ENCODE results near the gene PRSS36. TPM values are rescaled to one million over a fixed set of nuclear protein-coding genes. Genes with fewer than 3 reads are reported as not detected.

PRSS36 gene
- total RNA-seq, 4 donors from 2014 or later: 1.0 to 8.1 (median 3.7) TPM; not detected in 1

DNA sequence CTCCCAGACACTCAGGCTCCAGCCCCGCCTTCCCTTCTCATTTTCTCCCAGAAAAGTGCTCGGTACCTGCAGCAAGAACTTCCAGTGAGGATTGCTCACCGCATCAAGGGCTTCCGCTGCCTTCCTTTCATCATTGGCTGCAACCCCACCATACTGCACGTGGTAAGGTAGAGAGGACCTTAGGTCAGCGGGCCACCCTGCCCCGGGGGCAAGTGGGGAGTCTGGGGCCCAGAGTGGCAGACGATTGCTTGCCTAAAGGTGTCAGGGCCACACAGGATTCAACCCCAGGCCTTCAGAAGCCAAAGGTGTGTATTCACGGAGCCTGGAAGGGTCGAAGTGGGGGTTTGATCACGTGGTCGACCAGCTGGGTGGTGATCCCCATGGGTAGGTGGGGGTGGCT lies 40.2 kb downstream of the PRSS36 start:
- H3K27me3 ChIP-seq: no peaks in the 10 kb centered on the region
- no peak for DNase-seq
- in situ Hi-C loops (cut with MboI; ENCODE audit: low sequenced_read_pairs in 4 of 4): loop anchor here in 1 of 4 donors (10.0 kb wide), 1 partner anchor 335 kb away; the partner anchor contains the start of gene ZNF843
- peak overlapping the region; percentile 85 to 100 (median 97) for H3K27ac ChIP-seq
- intact Hi-C loops (cut with DNase I; ENCODE audit: low total_unique reads): loop anchor here (5.0 kb wide), 1 partner anchor 348 kb away; the partner anchor contains the start of gene ARMC5
- ATAC-seq: no peak
- TF ChIP-seq POLR2A (IDR thresholded peaks at IDR 0.05): no peak
- H3K4me1 ChIP-seq: peaks cover 42 to 50% of the 10 kb centered on the region in 2 donors
- H3K9me3 ChIP-seq: no peaks in the 10 kb centered on the region
- peaks cover 0 to 31% of the 10 kb centered on the region in 2 donors for H3K36me3 ChIP-seq
- H3K4me3 ChIP-seq: peak overlapping the region in 1 of 4 donors; percentile 74

DNA sequence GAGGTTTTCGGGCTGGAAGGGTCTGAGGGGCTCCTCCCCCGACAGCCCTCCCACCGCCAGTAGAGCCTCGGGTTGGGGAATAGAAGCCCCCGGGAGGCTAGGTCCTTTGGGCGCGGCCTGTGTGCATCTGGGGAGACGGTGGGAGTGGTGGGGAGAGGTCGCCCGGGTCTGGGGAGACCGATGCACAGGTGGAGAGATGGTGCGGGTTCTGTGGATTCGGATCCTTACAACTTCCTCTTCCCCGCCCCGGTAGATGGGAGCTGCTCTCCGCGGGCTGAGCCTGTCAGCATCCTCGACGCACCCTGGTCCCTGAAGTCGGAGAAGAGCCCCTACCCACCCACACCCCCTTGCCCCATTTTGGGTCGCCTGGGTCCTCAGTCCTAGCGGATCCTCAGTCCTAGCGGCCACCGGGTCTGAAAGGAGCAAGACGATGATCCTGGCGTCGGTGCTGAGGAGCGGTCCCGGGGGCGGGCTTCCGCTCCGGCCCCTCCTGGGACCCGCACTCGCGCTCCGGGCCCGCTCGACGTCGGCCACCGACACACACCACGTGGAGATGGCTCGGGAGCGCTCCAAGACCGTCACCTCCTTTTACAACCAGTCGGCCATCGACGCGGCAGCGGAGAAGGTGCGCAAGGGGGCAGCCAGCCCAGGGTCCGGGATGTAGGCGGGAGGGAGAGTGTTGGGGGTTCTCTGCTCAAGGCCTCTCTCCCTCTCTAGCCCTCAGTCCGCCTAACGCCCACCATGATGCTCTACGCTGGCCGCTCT lies 40.9 kb downstream of the PRSS36 start:
- intact Hi-C loops (cut with DNase I; ENCODE audit: low total_unique reads) (loop anchor here (5.0 kb wide), 1 partner anchor 348 kb away; the partner anchor contains the start of gene ARMC5), in situ Hi-C loops (cut with MboI; ENCODE audit: low sequenced_read_pairs in 4 of 4) (loop anchor here in 1 of 4 donors (10.0 kb wide), 1 partner anchor 336 kb away; the partner anchor contains the start of gene ZNF843)
- ATAC-seq (no peak), DNase-seq (no peak)
- Histone ChIP-seq H3K27me3 (no peaks in the 10 kb centered on the region), H3K36me3 (peaks cover 0 to 31% of the 10 kb centered on the region in 2 donors), H3K4me3 (peak overlapping the region; percentile 74 to 98 (median 92)), H3K9me3 (no peaks in the 10 kb centered on the region), H3K27ac (peak overlapping the region; percentile 85 to 100 (median 97)), H3K4me1 (peaks cover 42 to 50% of the 10 kb centered on the region in 2 donors)
- TF ChIP-seq, protein P1, sequence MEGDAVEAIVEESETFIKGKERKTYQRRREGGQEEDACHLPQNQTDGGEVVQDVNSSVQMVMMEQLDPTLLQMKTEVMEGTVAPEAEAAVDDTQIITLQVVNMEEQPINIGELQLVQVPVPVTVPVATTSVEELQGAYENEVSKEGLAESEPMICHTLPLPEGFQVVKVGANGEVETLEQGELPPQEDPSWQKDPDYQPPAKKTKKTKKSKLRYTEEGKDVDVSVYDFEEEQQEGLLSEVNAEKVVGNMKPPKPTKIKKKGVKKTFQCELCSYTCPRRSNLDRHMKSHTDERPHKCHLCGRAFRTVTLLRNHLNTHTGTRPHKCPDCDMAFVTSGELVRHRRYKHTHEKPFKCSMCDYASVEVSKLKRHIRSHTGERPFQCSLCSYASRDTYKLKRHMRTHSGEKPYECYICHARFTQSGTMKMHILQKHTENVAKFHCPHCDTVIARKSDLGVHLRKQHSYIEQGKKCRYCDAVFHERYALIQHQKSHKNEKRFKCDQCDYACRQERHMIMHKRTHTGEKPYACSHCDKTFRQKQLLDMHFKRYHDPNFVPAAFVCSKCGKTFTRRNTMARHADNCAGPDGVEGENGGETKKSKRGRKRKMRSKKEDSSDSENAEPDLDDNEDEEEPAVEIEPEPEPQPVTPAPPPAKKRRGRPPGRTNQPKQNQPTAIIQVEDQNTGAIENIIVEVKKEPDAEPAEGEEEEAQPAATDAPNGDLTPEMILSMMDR (IDR thresholded peaks at IDR 0.05 in 4 of 5, conservative IDR thresholded peaks at IDR 0.05 in 1 of 5): no peak

DNA sequence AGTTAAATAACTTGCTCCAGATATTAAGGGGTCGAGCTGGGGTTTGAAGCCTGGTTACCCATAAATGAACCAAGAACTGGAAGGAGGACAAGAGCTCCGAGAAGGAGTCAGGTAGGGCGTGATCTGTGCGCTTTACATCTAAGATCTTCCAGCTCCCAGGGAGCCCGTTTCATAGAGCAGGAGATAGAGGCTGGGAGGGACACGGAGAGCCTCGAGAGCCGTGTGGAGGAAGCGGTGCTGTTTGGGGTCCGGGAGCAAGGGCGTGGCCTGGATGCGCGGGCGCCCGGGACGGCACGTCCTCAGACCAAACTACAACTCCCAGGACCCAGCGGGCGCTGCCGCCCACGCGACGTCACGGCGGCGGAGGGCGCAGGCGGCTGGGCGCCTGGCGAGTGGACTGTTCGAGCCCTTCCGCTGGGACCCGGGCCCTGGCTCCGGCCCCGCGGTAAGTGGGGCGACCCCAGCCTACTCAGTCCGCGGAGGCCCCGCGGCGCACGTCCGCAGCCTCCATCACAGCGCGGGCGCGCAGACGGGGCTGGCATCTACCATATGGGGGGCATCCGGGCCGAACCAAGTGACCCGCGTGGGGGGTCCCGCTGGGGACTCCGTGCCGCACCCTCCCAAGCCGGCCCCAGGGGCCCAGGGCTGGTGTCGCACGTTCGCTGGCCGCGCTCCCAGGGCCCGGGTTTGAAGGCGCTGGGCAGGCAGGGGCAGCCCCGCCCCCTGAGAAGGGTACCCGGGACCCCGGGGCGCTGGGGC lies 41.7 kb downstream of the PRSS36 start, which contains the start of gene BCKDK:
TSS of gene BCKDK (plus strand) at position 352 of the 759 bp plus-strand sequence. CDS start 838 bp downstream, outside the sequence.
- intact Hi-C loops (cut with DNase I; ENCODE audit: low total_unique reads) (loop anchor here (5.0 kb wide), 1 partner anchor 349 kb away; the partner anchor contains the start of gene ARMC5), in situ Hi-C loops (cut with MboI; ENCODE audit: low sequenced_read_pairs in 4 of 4) (loop anchor here in 1 of 4 donors (10.0 kb wide), 1 partner anchor 337 kb away; the partner anchor contains the start of gene ZNF843)
- no peaks in the 10 kb centered on the region for H3K9me3 ChIP-seq
- TF ChIP-seq, protein P1 (IDR thresholded peaks at IDR 0.05 in 4 of 5, conservative IDR thresholded peaks at IDR 0.05 in 1 of 5): no peak
- peak; percentile 71 to 81 for TF ChIP-seq POLR2A (IDR thresholded peaks at IDR 0.05)
- H3K4me3 ChIP-seq: peak within 1 kb of the TSS; percentile 74 to 98 (median 92)
- DNase-seq: peak; percentile 52 to 70
- H3K27ac ChIP-seq: peak within 1 kb of the TSS; percentile 85 to 100 (median 97)
- peaks cover 35 to 43% of the 10 kb centered on the region in 2 donors for H3K4me1 ChIP-seq
- peaks cover 0 to 31% of the 10 kb centered on the region in 2 donors for H3K36me3 ChIP-seq
- no peaks in the 10 kb centered on the region for H3K27me3 ChIP-seq
- peak; percentile 50 for ATAC-seq

DNA sequence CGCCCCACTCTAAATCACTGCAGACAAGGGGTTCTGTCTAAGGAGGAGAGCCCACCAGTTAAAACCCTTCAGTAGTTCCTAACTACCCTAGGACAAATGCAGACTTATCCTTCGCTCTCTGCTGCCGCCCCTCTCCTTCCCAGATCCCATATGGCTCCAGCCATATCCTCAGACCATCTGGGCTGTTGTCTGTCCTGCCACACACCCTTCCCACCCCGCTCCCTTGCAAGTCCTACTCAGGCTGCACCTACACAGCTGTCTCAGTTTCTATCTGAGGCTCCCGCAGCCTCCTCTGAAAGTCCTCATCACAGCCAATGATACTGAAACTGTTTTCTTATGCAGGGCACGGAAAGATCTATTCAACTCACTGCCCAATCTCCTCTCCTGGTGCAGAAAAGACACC lies 42.4 kb downstream of the PRSS36 start:
- in situ Hi-C loops (cut with MboI; ENCODE audit: low sequenced_read_pairs in 4 of 4) (loop anchor here in 1 of 4 donors (10.0 kb wide), 1 partner anchor 337 kb away; the partner anchor contains the start of gene ZNF843), intact Hi-C loops (cut with DNase I; ENCODE audit: low total_unique reads) (loop anchor here (5.0 kb wide), 1 partner anchor 350 kb away; the partner anchor contains the start of gene ARMC5)
- peaks cover 28 to 35% of the 10 kb centered on the region in 2 donors for H3K4me1 ChIP-seq
- DNase-seq: no peak
- peak overlapping the region in 1 of 4 donors; percentile 98 for H3K4me3 ChIP-seq
- H3K27ac ChIP-seq: peak overlapping the region; percentile 85 to 100 (median 97)
- no peak for TF ChIP-seq POLR2A (IDR thresholded peaks at IDR 0.05)
- TF ChIP-seq, protein P1 (IDR thresholded peaks at IDR 0.05 in 4 of 5, conservative IDR thresholded peaks at IDR 0.05 in 1 of 5): no peak
- peaks cover 0 to 31% of the 10 kb centered on the region in 2 donors for H3K36me3 ChIP-seq
- no peaks in the 10 kb centered on the region for H3K27me3 ChIP-seq
- H3K9me3 ChIP-seq: no peaks in the 10 kb centered on the region
- ATAC-seq: no peak

All from gastrocnemius medialis (tissue), 4 donors.